Activated T-cell treated with anti-CD3 and anti-CD28 coated beads, Interleukin-2, amount 50 U/mL, for 48 hours (primary cell): ENCODE results near the gene CCL28.

Experiments
- DNase-seq, 2 experiments: peaks; one replicate each; pipeline ENCODE4 v3.0.0-alpha.2; 2020

The CCL28 gene

GRCh38 chr5:43354774-43355173, 57.4 kb downstream of the CCL28 start:
- DNase-seq: no peak

- DNase-seq: no peak
These were observed 58.5 kb downstream of the CCL28 start for GRCh38 chr5:43353668-43354067.

- DNase-seq: no peak
These were observed 59.3 kb downstream of the CCL28 start for GRCh38 chr5:43352915-43353314.

GRCh38 chr5:43352131-43352530, 60.1 kb downstream of the CCL28 start:
- DNase-seq: no peak

GRCh38 chr5:43348861-43349363, 63.3 kb downstream of the CCL28 start:
- no peak for DNase-seq

GRCh38 chr5:43348207-43348606, 64.0 kb downstream of the CCL28 start:
- DNase-seq: no peak

GRCh38 chr5:43338862-43339261, 73.3 kb downstream of the CCL28 start:
- DNase-seq: no peak

- DNase-seq: no peak
These were observed 76.0 kb downstream of the CCL28 start for GRCh38 chr5:43336159-43336558.

GRCh38 chr5:43335681-43336080, 76.5 kb downstream of the CCL28 start:
- no peak for DNase-seq

GRCh38 chr5:43332401-43332800, 79.8 kb downstream of the CCL28 start:
- no peak for DNase-seq
